GM23248 (cell line): Measurements from ENCODE around the gene SYT1.

Experiments used
- EZH2 ChIP-seq: fragments of 200-600 bp; sonication (generic); IDR thresholded peaks from 2 replicates; pipeline ENCODE4 v1.6.1; 2018; ENCODE audit warnings: antibody characterized with exemption, mild to moderate bottlenecking; ENCODE audit not compliant: insufficient read depth, poor library complexity, severe bottlenecking
- EZH2phosphoT487 ChIP-seq: fragments of 200-600 bp; sonication (generic); IDR thresholded peaks from 2 replicates; pipeline ENCODE4 v1.6.1; 2018; ENCODE audit warnings: antibody characterized with exemption, moderate library complexity, mild to moderate bottlenecking, low read depth; ENCODE audit not compliant: insufficient read depth

DNA sequence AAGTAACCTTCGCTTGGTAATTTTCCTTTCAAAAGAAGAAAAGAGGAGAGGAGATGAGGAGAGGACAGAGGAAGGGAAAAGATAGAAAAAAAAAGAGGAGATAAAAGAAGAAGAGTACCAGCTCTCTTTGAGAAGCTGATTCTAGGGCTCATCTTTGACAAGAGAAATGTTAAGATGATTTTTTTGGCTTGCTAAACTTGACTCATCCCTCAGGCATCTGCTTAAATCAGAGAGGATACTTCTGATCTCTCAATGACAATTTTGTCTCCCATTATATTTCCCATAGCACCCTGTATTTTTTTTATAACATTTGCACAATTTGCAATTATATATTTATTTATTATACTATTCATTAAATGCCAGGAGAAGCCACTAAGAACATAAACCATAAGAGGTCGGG is 17.1 kb downstream of the SYT1 start:
- no peak for TF ChIP-seq EZH2
- TF ChIP-seq EZH2phosphoT487, result no peak
